ENCODE data around the gene NSUN4. TPM values are rescaled to one million over a fixed set of nuclear protein-coding genes. Genes with fewer than 3 reads are reported as not detected.
"Not testable (repeated sequence)": the region's sequence is repeated elsewhere in the genome, so short reads cannot be mapped to it uniquely, and the experiment has no call there.

The NSUN4 gene
- total and polyA plus RNA-seq, 3 donors from 2014 or later: 47.4 to 130 (median 94.3) TPM

- Histone ChIP-seq H3K4me3 (no peak overlapping the region), H3K27ac (no peak overlapping the region), H3K4me1 (no peaks in the 10 kb centered on the region), H3K36me3 (ENCODE audit: low read depth, missing control alignments) (no peaks in the 10 kb centered on the region), H3K27me3 (no peaks in the 10 kb centered on the region), H3K9me3 (no peaks in the 10 kb centered on the region)
- WGBS, 2 donors: 86 to 90% methylated on average over 3 of the region's 3 CpGs
- DNase-seq: no peak
- intact Hi-C loops (cut with DNase I; ENCODE audit: low total_unique reads): no loop called here
- TF ChIP-seq POLR2A (IDR thresholded peaks at IDR 0.05) (no peak), CTCF (IDR thresholded peaks at IDR 0.05) (no peak)
Measured at GRCh38 chr1:46367072-46367471, 26.5 kb downstream of the NSUN4 start.

- H3K4me1 ChIP-seq; DNase-seq; H3K27me3 ChIP-seq; intact Hi-C loops (cut with DNase I; ENCODE audit: low total_unique reads); H3K4me3 ChIP-seq; H3K9me3 ChIP-seq; H3K27ac ChIP-seq; H3K36me3 ChIP-seq (ENCODE audit: low read depth, missing control alignments): not testable (repeated sequence)
- 94 to 96% methylated on average over 8 of the region's 8 CpGs for WGBS, 2 donors
Measured at GRCh38 chr1:46367701-46368100, 27.1 kb downstream of the NSUN4 start.

- Histone ChIP-seq H3K4me3 (no peak overlapping the region), H3K27ac (no peak overlapping the region), H3K36me3 (ENCODE audit: low read depth, missing control alignments) (no peaks in the 10 kb centered on the region), H3K27me3 (no peaks in the 10 kb centered on the region), H3K9me3 (no peaks in the 10 kb centered on the region), H3K4me1 (no peaks in the 10 kb centered on the region)
- DNase-seq: no peak
- TF ChIP-seq CTCF (IDR thresholded peaks at IDR 0.05) (no peak), POLR2A (IDR thresholded peaks at IDR 0.05) (no peak)
- intact Hi-C loops (cut with DNase I; ENCODE audit: low total_unique reads): no loop called here
- 92 to 100% methylated on average over 2 of the region's 2 CpGs for WGBS, 2 donors
Measured at GRCh38 chr1:46368791-46369190, 28.2 kb downstream of the NSUN4 start.

- no peak for DNase-seq
- H3K27ac ChIP-seq: no peak overlapping the region
- TF ChIP-seq POLR2A (IDR thresholded peaks at IDR 0.05): no peak
- TF ChIP-seq CTCF (IDR thresholded peaks at IDR 0.05): no peak
- H3K4me1 ChIP-seq: no peaks in the 10 kb centered on the region
- H3K4me3 ChIP-seq: no peak overlapping the region
- intact Hi-C loops (cut with DNase I; ENCODE audit: low total_unique reads): no loop called here
- H3K9me3 ChIP-seq: no peaks in the 10 kb centered on the region
- no peaks in the 10 kb centered on the region for H3K27me3 ChIP-seq
- H3K36me3 ChIP-seq (ENCODE audit: low read depth, missing control alignments): no peaks in the 10 kb centered on the region
- 77 to 82% methylated on average over 4 of the region's 4 CpGs for WGBS, 2 donors
Measured at GRCh38 chr1:46369542-46370213, 29.1 kb downstream of the NSUN4 start.

GRCh38 chr1:46370214-46370633, 29.6 kb downstream of the NSUN4 start:
- intact Hi-C loops (cut with DNase I; ENCODE audit: low total_unique reads): no loop called here
- 76 to 88% methylated on average over 3 of the region's 3 CpGs for WGBS, 2 donors
- Histone ChIP-seq H3K27ac (no peak overlapping the region), H3K9me3 (no peaks in the 10 kb centered on the region), H3K36me3 (ENCODE audit: low read depth, missing control alignments) (no peaks in the 10 kb centered on the region), H3K4me1 (no peaks in the 10 kb centered on the region), H3K4me3 (no peak overlapping the region), H3K27me3 (no peaks in the 10 kb centered on the region)
- no peak for DNase-seq
- no peak for TF ChIP-seq POLR2A (IDR thresholded peaks at IDR 0.05)
- no peak for TF ChIP-seq CTCF (IDR thresholded peaks at IDR 0.05)

Measured in testis (tissue), 3 donors.